Subcutaneous abdominal adipose tissue (tissue), 5 donors: Measurements from ENCODE around the gene HAPLN1.

Experiments
- H3K27ac ChIP-seq: one replicate; pipeline ENCODE4 v1.7.0; 2013; ENCODE audit warnings: low read depth, mild to moderate bottlenecking, inconsistent platforms, low read length, moderate library complexity
- H3K27me3 ChIP-seq, 5 donors: one replicate each; pipeline ENCODE4 v1.7.0; 2013; ENCODE audit warnings: low read length in 5 of 5, inconsistent platforms in 1 of 5; ENCODE audit not compliant: control insufficient read depth in 5 of 5, insufficient read depth in 4 of 5
- H3K36me3 ChIP-seq, 5 donors: one replicate each; pipeline ENCODE4 v1.7.0; 2013; ENCODE audit warnings: low read length in 5 of 5; ENCODE audit not compliant: control insufficient read depth in 5 of 5, insufficient read depth in 5 of 5
- H3K4me1 ChIP-seq, 5 donors: one replicate each; pipeline ENCODE4 v1.7.0; 2013; ENCODE audit warnings: low read length in 5 of 5, mild to moderate bottlenecking in 3 of 5, moderate library complexity in 1 of 5; ENCODE audit not compliant: control insufficient read depth in 5 of 5, insufficient read depth in 5 of 5
- H3K4me3 ChIP-seq, 5 donors: one replicate each; pipeline ENCODE4 v1.7.0; 2013; ENCODE audit warnings: low read length in 5 of 5, low read depth in 1 of 5
- H3K9ac ChIP-seq, 5 donors: one replicate each; pipeline ENCODE4 v1.7.0; 2013; ENCODE audit warnings: low read length in 5 of 5, mild to moderate bottlenecking in 4 of 5, moderate library complexity in 3 of 5
- H3K9me3 ChIP-seq, 5 donors: one replicate each; pipeline ENCODE4 v1.7.0; 2013; ENCODE audit warnings: low read length in 5 of 5; ENCODE audit not compliant: control insufficient read depth in 5 of 5
- donor health status: healthy.
- donor health status: healthy.
- donor health status: healthy.
- donor health status: healthy.
- donor health status: healthy.

Gene HAPLN1

DNA sequence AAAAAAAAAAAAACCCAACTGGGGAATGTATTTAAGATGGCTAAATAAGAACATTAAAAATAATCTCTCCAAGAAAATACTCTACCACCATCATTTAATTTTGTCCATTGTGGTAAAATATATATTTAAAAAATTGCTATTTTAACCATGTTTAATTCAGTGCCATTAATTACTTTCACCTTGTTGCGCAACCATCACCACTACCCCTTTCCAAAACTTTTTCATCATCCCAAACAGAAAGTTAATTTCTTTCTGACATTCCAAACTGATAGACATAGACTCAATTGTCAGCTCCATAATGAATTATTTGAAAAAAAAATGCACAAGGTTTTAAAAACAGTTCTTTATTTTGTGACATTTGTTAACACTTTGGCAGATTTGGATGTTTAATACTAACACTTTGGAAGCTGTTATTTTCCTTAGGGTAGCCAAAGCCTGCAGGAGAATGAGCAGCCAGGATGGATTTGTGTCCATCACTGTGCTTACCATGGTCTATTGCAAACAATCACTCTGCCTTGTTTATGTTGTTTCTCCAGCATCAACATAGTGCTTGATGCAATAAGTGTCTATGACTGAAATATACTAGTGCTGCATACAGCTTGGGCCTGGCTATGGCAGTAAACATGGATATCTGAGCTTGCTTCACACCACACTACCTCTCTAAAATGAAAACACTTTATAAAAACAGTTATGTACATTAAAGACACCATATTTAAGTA is 62.7 kb downstream of the HAPLN1 start:
- no peaks in the 10 kb centered on the region for H3K36me3 ChIP-seq
- H3K27ac ChIP-seq = no peak overlapping the region
- H3K27me3 ChIP-seq = no peaks in the 10 kb centered on the region
- no peaks in the 10 kb centered on the region for H3K4me1 ChIP-seq
- no peaks in the 10 kb centered on the region for H3K9me3 ChIP-seq
- H3K9ac ChIP-seq = no peak overlapping the region
- no peak overlapping the region for H3K4me3 ChIP-seq

GRCh38 chr5:83654427-83654994 is 66.1 kb downstream of the HAPLN1 start:
- no peaks in the 10 kb centered on the region for H3K4me1 ChIP-seq
- no peak overlapping the region for H3K4me3 ChIP-seq
- no peaks in the 10 kb centered on the region for H3K9me3 ChIP-seq
- H3K27me3 ChIP-seq = no peaks in the 10 kb centered on the region
- H3K36me3 ChIP-seq = no peaks in the 10 kb centered on the region
- no peak overlapping the region for H3K27ac ChIP-seq
- no peak overlapping the region for H3K9ac ChIP-seq

- no peaks in the 10 kb centered on the region for H3K36me3 ChIP-seq
- H3K4me3 ChIP-seq = no peak overlapping the region
- no peaks in the 10 kb centered on the region for H3K9me3 ChIP-seq
- H3K27me3 ChIP-seq = no peaks in the 10 kb centered on the region
- no peak overlapping the region for H3K27ac ChIP-seq
- H3K9ac ChIP-seq = no peak overlapping the region
- H3K4me1 ChIP-seq = no peaks in the 10 kb centered on the region
Measured at GRCh38 chr5:83653669-83654068, 67.0 kb downstream of the HAPLN1 start.

DNA sequence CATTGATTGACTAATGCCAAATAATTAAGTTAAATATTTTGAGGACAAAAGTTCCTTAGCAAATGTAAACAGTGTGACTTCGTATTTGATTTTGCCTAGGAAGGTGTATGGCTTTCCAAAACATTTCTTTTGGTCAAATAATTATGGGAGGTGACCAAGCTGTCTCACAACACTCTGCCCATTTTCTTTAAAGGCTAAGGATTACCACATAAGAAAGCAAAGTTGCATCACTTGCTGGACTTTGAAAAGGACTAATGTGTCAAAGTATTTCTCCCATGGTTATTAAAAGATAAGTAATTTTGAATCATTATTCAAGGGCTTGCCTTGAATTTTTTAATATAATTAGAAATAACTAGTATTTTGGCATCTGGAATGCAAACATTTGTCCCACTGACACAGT is 74.7 kb downstream of the HAPLN1 start:
- H3K36me3 ChIP-seq = no peaks in the 10 kb centered on the region
- no peak overlapping the region for H3K9ac ChIP-seq
- no peak overlapping the region for H3K4me3 ChIP-seq
- H3K27ac ChIP-seq = no peak overlapping the region
- H3K27me3 ChIP-seq = no peaks in the 10 kb centered on the region
- no peaks in the 10 kb centered on the region for H3K9me3 ChIP-seq
- peaks cover 0 to 2% (median 0%) of the 10 kb centered on the region in 5 donors for H3K4me1 ChIP-seq

DNA sequence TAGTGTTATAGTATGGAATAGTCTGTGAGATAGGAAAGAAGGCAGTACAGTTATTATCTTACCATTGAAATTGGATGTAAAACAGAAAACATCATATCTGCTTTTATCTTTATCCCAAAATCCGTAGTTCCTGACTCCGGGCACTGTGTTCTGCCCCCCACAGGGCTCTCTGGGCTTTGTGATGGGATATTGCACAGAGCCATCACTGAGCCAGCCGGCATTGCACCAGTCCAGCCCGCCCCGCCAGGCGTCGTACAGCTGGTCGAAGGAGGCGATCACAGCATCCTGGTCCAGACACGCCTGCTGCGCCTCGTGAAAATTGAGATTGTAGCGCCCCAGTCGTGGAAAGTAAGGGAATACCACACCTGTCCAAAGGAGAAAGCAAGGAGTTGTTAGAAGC is 76.4 kb downstream of the HAPLN1 start:
- Histone ChIP-seq H3K27ac (no peak overlapping the region), H3K36me3 (no peaks in the 10 kb centered on the region), H3K9ac (no peak overlapping the region), H3K9me3 (no peaks in the 10 kb centered on the region), H3K27me3 (no peaks in the 10 kb centered on the region), H3K4me3 (no peak overlapping the region), H3K4me1 (peaks cover 0 to 2% (median 0%) of the 10 kb centered on the region in 5 donors)

DNA sequence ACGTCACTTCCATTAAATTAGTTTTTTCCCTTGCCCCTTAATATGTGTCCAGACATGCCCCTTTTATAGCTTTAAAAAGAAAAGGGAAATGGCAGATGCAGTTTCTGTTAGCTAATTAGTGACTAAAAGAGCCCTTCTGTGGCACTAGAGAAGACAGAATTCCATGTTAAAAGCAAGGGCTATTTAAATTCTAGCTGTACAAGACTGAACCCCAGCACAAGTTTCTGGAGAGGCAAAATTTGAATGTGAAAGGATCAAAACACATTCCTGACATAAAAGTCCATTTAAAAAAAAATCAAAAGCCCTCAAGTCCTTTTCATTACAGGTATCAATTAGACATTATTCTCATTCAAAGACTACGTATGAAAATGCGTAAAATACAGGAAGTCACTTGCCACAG is 78.7 kb downstream of the HAPLN1 start:
- Histone ChIP-seq H3K9me3 (no peaks in the 10 kb centered on the region), H3K27ac (no peak overlapping the region), H3K4me3 (no peak overlapping the region), H3K36me3 (no peaks in the 10 kb centered on the region), H3K9ac (no peak overlapping the region), H3K4me1 (peaks cover 0 to 2% (median 0%) of the 10 kb centered on the region in 5 donors), H3K27me3 (no peaks in the 10 kb centered on the region)

GRCh38 chr5:83639911-83640310 is 80.7 kb downstream of the HAPLN1 start:
- H3K4me3 ChIP-seq = no peak overlapping the region

DNA sequence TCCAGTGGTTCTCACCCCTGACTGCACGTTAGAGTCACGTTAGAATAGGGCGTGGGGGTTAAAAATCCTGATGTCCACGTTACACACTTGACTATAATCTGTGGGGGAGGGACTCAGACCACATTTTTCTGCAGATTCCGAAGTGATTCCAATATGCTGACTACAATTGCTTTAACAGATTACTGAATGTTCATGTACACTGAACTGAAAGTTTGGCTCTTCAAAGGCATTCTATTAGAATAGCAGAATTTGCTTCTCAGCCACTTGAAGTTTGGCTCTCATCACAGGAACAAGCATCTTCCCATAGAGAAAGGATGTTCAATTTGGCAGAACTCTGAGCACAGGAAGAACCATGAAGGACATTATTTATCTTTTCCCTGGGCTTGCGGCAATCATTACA is 84.5 kb downstream of the HAPLN1 start:
- no peak overlapping the region for H3K27ac ChIP-seq
- H3K36me3 ChIP-seq = no peaks in the 10 kb centered on the region
- no peaks in the 10 kb centered on the region for H3K4me1 ChIP-seq
- H3K4me3 ChIP-seq = no peak overlapping the region
- H3K9me3 ChIP-seq = no peaks in the 10 kb centered on the region
- no peak overlapping the region for H3K9ac ChIP-seq
- H3K27me3 ChIP-seq = no peaks in the 10 kb centered on the region

More at GRCh38 chr5:83639911-83640310, 80.7 kb downstream of the HAPLN1 start:
- Histone ChIP-seq H3K27ac (no peak overlapping the region), H3K9ac (no peak overlapping the region), H3K9me3 (no peaks in the 10 kb centered on the region), H3K4me1 (no peaks in the 10 kb centered on the region), H3K36me3 (no peaks in the 10 kb centered on the region), H3K27me3 (no peaks in the 10 kb centered on the region)

DNA sequence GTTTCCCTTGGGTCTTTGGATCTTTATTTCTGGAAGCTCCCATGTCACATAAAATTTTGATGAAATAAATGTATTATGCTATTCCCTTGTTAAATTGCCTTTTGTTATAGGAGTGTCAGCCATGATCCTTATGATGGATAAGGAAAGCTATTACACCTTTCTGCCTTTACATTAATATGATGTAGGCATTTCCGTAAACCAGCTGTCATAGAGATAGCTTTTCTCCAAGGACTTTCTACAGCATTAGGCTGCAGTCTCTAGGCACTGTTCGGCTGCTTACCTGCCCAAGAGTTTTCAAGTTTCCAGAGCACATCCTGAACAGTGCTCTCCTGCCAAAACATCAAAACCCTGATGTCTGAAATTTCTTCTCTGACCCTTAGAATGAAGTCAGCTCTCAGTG is 87.4 kb downstream of the HAPLN1 start:
- Histone ChIP-seq H3K9me3 (no peaks in the 10 kb centered on the region), H3K27me3 (no peaks in the 10 kb centered on the region), H3K4me1 (no peaks in the 10 kb centered on the region), H3K9ac (no peak overlapping the region), H3K36me3 (no peaks in the 10 kb centered on the region), H3K4me3 (no peak overlapping the region), H3K27ac (no peak overlapping the region)

- Histone ChIP-seq H3K9ac (no peak overlapping the region), H3K27ac (no peak overlapping the region), H3K4me1 (no peaks in the 10 kb centered on the region), H3K9me3 (no peaks in the 10 kb centered on the region), H3K4me3 (no peak overlapping the region), H3K27me3 (no peaks in the 10 kb centered on the region), H3K36me3 (no peaks in the 10 kb centered on the region)
Measured at GRCh38 chr5:83632874-83633273, 87.8 kb downstream of the HAPLN1 start.
